ENCODE data around the gene PADI2.

The PADI2 gene

DNA sequence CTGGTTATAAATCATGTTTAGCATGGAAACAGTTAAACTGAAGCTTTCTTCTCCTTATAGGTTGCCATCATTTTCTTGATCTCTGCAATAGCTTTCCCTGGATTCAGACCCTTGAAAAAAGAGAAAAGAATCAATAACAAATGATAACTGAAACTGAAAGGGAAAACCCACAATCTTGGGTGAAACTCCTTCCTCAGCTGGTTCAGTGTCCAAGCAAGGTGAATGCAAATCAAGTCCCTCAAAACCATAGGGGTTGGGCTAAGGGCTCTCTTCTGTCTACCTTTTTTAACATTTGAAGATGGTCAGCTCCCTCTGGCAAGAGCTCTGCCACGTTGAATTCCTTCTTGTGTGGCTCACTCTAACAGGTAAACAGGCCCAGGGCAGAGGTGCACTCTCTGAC, 100.4 kb downstream of the PADI2 start:
- DNase-seq (ENCODE audit: low read depth): no peak

DNA sequence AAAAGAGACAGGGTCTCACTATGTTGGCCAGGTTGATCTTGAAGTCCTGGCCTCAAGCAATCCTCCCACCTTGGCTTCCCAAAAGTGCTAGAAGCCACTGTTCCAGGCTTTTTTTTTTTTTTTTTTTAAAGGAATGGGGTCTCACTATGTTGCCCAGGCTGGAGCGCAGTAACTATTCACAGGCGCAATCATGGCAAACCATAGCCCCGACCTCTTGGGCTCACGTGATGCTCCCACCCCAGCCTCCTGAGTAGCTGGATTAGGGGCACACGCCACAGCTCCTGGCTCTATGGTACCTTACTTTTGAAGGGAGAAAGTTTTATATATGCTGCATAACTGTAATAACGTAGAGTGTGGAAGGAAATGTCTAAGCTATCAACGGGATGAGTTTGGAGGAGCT, 101.8 kb downstream of the PADI2 start:
- DNase-seq (ENCODE audit: low read depth): no peak
